HG02973 (cell line): ENCODE measurements around the gene CHRND.

Experiments used
- ATAC-seq: cut with Tn5 transposase; IDR thresholded peaks from one replicate; pipeline ENCODE4 v1.9.1; 2021; ENCODE audit warnings: moderate library complexity; ENCODE audit not compliant: unreplicated experiment

Gene CHRND

DNA sequence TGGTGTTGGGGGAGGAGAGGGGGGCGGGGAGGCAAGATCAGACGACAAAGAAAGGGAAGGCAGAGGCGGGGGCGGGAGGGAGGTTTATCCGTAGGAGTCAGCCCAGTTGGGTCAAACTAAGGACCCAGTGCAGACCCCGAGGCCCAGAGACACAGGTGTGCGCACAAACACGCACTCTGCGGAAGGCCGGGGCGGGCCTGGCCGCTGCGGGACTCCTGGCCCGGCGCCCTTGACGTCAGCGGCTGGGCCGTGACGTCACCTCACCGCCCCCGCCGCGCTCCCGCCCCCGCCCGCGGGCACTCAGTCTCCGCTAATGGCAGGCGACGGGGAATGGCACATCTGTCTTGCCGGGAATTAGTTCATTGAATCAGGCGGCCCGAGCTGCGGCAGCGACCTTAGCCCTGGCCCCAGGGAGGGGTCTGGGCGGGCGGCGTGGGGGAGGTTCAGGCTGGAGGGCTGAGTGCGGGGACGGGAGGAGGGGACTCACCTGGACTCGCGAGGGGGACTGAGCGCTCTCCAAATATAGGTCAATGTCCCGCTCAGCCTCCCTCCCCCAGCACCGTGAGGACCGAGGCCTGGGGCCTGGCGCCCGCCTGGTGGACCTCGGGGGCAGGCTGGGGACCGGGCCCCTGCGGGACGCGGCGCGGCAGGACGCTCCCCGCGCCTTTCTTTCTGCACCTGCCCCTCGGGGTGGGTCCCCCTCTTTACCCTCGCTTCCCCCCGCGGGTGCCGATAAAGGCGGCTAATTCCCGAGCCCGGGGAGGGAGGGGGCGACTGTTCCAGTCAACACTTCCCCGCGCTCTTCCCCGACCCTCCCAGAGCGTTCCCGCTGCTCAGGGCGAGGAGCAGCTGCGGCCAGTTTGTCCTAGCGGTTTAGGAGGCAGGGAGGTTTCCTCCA lies 22.8 kb upstream of the CHRND start:
- no peak for ATAC-seq

DNA sequence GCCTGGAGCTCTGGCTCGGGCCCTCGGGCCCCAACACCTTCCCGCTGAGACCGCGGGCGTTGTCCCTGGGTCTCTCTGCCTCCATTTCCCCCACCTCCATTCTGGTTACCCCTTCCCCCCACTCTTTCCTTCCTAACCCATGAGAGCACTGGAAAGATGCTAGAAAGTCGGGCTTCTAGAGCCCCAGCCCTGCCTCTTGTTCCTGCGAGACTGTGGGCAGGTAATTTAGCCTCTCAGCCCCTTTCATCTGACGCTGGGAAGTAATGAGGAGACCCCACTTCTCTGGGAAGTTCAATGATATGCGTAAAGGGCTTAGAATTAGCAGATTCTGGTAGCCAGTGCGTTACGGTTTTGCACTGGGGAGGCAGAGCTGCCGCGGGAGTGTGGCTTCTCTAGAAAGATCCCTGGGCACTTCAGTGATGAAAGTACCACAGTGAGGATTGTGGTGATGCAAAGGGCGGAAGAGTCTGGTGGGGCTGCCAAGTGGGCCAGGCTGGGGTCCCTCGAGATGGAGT lies 22.1 kb upstream of the CHRND start:
- ATAC-seq: no peak

DNA sequence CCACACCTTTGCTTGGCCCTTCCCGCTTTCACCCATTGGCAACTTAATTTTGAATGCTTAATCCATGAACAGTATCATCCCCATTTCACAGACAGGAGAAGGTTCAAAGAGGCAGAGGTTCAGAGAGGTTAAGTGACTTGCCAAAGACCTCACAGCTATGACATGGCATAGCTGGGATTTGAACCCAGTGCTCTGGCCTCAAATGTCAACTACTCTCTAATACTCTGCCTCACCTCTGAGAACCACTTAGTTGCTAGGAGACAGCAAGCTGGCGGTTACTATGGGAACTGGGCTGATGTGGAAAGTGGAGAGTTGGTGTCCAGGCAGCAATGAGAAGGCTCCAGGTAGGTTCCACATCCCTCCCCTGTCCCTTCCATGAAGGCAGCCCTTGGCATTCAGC lies 21.5 kb upstream of the CHRND start:
- ATAC-seq: no peak

DNA sequence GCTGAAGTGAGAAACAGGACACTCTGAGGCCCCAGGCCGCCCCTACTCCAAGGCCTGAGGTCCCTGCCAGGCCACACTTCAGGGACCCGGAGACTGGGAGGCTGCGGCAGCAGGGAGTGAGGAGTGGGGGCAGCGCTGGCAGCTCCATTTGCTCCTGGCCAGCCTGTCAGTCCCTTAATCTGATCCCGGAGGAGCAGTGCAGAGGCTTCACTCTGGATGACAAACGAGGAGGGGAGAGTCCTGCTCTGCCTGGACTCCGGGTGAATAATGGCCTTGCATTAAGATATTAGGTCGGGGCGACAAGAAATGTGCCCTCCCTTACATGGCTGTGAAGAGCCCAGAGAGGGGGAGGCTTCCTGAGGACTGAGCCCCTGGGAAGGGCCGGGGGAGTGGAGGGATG lies 20.1 kb upstream of the CHRND start:
- no peak for ATAC-seq

GRCh38 chr2:232506709-232507108 lies 19.3 kb upstream of the CHRND start:
- no peak for ATAC-seq

GRCh38 chr2:232508251-232508650 lies 17.7 kb upstream of the CHRND start:
- no peak for ATAC-seq

GRCh38 chr2:232511336-232511890 lies 14.5 kb upstream of the CHRND start:
- ATAC-seq: no peak

GRCh38 chr2:232512602-232513001 lies 13.4 kb upstream of the CHRND start:
- ATAC-seq: no peak

- ATAC-seq: no peak
Observed at GRCh38 chr2:232513353-232513752, 12.6 kb upstream of the CHRND start.

- no peak for ATAC-seq
Observed at GRCh38 chr2:232515639-232516038, 10.3 kb upstream of the CHRND start.

GRCh38 chr2:232516551-232516950 lies 9.4 kb upstream of the CHRND start:
- no peak for ATAC-seq

- ATAC-seq: no peak
Observed at GRCh38 chr2:232518844-232519243, 7.1 kb upstream of the CHRND start.

DNA sequence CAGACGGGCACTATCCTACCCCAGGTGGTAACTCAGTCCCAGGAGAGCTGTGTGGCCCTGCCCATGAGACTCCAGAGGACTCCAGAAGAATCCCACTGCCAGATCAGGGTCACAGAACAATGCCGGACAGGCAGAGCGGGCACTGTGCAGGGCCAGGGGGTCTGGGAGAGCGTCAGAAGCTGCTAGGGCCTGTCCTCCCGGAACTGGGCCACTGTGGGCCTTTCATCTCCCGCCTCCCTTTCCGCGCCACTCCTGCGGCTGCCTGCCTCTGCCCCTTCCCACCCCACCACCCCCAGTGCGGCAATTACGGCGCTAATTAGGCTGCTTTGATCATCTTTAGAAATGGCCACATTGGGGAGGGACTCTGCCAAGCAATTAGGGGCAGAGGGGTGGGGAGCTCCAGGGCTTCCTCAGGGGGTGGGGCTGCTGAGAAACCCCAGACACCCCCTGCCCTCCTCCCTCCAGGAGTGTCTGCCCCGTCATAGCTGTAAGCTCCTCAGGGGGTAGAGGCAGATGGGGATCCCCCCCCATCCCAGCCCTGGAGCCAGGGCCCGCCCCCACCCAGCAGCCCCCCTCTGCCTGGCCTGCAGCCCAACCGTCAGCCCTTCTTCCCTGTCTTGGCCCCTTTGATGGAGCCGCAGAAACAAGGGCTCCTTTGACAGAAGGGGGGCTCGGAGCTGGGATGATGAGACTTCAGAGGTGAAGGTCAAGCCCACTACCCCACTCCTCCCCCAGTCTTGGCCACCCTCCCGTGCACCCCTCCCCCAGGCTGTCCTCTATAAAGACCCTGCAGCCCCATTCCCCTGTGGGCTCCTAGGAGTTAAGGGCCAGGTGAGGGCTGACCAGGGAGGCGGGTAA lies 6.2 kb upstream of the CHRND start, which contains the start of gene PRSS56:
Gene PRSS56 (plus strand): TSS at position 808 of the 858 bp plus-strand sequence. CDS start 211 bp downstream, outside the sequence.
- ATAC-seq: no peak

DNA sequence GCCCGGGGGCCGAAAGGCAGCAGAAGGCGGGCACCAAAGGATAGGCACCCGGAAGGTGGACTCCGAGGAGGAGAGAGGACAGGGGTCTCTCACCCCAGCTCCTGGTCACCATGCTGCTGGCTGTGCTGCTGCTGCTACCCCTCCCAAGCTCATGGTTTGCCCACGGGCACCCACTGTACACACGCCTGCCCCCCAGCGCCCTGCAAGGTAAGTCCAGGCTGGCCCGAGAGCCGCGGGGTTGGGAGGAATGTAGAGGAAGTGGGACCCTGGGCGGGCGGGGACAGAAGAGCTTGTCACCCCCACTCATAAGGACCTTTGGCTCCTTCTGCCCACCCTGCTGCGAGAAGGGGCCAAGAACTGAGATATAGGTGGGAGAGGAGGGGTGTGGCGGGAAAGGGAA lies 5.5 kb upstream of the CHRND start:
- ATAC-seq: no peak

DNA sequence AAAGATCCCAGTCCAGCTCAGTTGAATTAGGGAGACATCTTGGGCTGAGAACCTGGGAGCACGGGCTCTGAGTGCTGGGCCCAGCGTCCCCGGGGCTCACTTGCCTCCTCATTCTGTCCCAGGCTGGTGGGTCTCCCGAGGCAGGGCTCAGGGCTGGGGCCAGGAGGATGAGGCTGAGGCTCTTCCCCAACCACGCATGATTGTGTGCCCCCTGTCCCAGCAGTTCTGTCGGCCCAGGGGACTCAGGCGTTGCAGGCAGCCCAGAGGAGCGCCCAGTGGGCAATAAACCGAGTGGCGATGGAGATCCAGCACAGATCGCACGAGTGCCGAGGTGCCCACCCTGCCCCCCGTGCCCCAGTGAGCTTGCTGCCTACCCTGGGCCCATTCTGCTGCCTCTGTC lies 4.9 kb upstream of the CHRND start:
- ATAC-seq: no peak

GRCh38 chr2:232521959-232522622 lies 3.9 kb upstream of the CHRND start:
- no peak for ATAC-seq

DNA sequence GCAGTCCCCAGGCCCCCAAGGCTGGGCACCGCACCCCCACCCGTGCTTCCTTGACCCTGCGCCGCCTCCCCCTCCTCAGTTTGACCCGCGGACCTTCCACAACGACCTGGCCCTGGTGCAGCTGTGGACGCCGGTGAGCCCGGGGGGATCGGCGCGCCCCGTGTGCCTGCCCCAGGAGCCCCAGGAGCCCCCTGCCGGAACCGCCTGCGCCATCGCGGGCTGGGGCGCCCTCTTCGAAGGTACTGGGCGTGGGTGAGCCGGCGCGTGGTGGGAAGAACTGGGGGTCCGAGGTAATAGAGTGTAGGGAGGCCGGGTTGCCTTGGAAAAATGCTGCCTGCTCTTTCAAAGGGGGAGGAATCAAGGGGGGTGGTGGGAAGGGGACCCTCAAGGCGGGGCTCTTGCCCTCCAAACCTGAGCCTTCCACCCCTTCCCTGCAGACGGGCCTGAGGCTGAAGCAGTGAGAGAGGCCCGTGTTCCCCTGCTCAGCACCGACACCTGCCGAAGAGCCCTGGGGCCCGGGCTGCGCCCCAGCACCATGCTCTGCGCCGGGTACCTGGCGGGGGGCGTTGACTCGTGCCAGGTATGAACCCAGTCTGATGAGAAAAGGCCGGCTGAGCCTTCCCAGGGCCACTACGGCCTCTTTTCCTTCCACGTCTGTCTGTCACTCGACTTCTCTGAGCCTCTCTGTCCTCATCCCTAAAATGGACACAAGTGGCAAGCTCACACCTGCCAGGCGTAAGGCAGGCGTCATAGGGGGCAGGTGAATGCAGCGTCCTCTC lies 3.1 kb upstream of the CHRND start:
- no peak for ATAC-seq

- ATAC-seq: no peak
Observed at GRCh38 chr2:232523402-232523681, 2.6 kb upstream of the CHRND start.

GRCh38 chr2:232523682-232524597 lies 2.0 kb upstream of the CHRND start:
- no peak for ATAC-seq
